ENCODE measurements around the gene USP34. TPM values are rescaled to one million over a fixed set of nuclear protein-coding genes. Genes with fewer than 3 reads are reported as not detected.
"Not testable (repeated sequence)": the region's sequence is repeated elsewhere in the genome, so short reads cannot be mapped to it uniquely, and the experiment has no call there.

The USP34 gene
- total RNA-seq, 1 donor from 2014 or later = 139 TPM

DNA sequence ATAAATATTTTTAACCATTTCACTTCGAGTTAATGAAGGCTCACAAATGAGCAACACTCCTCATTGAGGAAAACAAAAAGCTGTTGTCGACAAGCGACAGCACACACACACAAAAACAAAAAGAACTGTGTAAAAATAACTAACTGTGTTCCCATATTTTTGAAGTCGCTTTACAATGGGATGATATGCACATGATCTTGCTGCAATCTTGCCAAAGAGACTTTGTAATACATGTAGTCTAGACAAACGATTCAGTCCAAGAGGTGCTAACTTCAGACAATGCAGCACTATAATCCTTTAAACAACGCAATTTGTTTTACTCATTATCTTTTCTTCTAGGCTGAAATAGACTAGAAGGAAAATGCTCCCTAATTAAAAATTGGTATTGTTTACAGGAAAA, 7.2 kb upstream of the USP34 start:
- Mint-ChIP-seq H3K27me3 (no peaks in the 10 kb centered on the region), H3K4me1 (ENCODE audit: low read depth) (no peaks in the 10 kb centered on the region), H3K4me3 (ENCODE audit: low read depth) (no peak overlapping the region), H3K36me3 (ENCODE audit: insufficient read depth) (peaks cover 26% of the 10 kb centered on the region), H3K27ac (no peak overlapping the region), H3K9me3 (ENCODE audit: low read depth) (no peaks in the 10 kb centered on the region)
- TF ChIP-seq, protein P1, sequence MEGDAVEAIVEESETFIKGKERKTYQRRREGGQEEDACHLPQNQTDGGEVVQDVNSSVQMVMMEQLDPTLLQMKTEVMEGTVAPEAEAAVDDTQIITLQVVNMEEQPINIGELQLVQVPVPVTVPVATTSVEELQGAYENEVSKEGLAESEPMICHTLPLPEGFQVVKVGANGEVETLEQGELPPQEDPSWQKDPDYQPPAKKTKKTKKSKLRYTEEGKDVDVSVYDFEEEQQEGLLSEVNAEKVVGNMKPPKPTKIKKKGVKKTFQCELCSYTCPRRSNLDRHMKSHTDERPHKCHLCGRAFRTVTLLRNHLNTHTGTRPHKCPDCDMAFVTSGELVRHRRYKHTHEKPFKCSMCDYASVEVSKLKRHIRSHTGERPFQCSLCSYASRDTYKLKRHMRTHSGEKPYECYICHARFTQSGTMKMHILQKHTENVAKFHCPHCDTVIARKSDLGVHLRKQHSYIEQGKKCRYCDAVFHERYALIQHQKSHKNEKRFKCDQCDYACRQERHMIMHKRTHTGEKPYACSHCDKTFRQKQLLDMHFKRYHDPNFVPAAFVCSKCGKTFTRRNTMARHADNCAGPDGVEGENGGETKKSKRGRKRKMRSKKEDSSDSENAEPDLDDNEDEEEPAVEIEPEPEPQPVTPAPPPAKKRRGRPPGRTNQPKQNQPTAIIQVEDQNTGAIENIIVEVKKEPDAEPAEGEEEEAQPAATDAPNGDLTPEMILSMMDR (IDR thresholded peaks at IDR 0.05; ENCODE audit: unreplicated experiment) = no peak
- no peak for DNase-seq (ENCODE audit: low spot score, unreplicated experiment)

DNA sequence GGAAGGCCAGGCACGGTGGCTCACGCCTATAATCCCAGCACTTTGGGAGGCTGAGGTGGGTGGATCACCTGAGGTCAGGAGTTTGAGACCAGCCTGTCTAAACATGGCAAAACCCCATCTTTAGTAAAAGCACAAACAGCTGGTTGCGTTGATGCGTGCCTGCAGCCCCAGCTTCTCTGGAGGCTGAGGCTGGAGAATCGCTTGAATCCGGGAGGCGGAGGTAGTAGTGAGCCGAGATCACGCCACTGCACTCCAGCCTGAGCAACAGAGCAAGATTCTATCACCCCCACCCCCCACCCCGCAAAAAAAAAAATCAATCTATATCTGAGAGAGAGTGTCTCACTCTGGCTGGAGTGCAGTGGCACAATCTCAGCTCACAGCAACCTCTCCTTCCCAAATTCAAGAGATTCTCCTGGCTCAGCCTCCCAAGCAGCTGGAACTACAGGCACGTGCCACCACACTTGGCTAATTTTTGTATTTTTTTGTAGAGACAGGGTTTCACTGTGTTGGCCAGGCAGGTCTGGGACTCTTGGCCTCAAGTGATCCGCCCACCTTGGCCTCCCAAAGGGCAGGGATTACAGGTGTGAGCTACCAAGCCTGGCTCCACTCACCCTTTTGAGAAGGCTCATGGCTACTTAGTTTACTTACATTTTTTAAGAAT, 6.2 kb upstream of the USP34 start:
- not testable (repeated sequence) for H3K27me3 Mint-ChIP-seq; H3K4me3 Mint-ChIP-seq (ENCODE audit: low read depth); DNase-seq (ENCODE audit: low spot score, unreplicated experiment); H3K9me3 Mint-ChIP-seq (ENCODE audit: low read depth); H3K4me1 Mint-ChIP-seq (ENCODE audit: low read depth)
- H3K36me3 Mint-ChIP-seq (ENCODE audit: insufficient read depth) = peaks cover 21% of the 10 kb centered on the region
- peak overlapping the region; percentile 92 for H3K27ac Mint-ChIP-seq

DNA sequence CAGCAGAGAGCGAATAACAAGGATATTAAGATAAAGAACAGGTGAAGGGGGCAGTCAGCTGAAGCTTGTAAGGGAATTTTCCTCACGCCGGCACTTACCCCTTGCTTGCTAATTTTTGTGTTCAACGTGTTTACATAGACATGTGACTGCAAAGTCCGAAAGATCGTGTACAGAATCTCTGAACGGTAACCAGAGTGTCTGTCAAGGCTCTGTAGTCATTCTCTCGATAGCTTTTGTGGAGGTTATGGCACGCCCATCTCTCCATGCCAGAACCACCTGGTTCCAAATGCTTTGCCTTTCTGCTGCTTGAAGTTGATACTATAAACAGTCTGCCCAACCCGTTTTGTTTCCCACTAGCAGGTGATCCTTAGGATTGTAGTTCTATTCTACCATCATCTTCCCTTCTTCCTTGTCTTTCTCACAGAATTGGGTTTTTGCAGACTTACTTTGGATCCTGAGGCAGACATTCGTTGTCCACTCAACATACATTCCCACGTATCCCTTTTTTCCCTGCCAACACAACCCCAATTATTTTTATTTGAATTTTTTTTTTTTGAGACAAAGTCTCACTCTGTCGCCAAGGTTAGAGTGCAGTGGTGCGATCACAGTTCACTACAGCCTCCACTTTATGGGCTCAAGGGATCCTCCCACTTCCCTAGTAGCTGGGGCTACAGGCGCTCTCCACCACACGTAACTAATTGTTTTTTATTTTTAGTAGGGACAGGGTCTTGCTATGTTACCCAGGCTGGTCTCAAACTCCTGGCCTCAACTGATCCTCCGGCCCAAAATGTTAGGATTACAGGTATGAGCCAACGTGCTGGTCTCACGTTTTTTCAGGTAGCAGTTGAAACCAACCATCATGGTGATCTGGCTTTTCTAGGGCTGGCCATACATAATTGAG, 1.3 kb upstream of the USP34 start:
- H3K9me3 Mint-ChIP-seq (ENCODE audit: low read depth) = no peaks in the 10 kb centered on the region
- peak overlapping the region; percentile 95 for H3K4me3 Mint-ChIP-seq (ENCODE audit: low read depth)
- H3K27me3 Mint-ChIP-seq = no peaks in the 10 kb centered on the region
- TF ChIP-seq, protein P1 (IDR thresholded peaks at IDR 0.05; ENCODE audit: unreplicated experiment) = no peak
- DNase-seq (ENCODE audit: low spot score, unreplicated experiment) = no peak
- peaks cover 16% of the 10 kb centered on the region for H3K4me1 Mint-ChIP-seq (ENCODE audit: low read depth)
- H3K27ac Mint-ChIP-seq = peak overlapping the region; percentile 95
- H3K36me3 Mint-ChIP-seq (ENCODE audit: insufficient read depth) = peaks cover 5% of the 10 kb centered on the region

DNA sequence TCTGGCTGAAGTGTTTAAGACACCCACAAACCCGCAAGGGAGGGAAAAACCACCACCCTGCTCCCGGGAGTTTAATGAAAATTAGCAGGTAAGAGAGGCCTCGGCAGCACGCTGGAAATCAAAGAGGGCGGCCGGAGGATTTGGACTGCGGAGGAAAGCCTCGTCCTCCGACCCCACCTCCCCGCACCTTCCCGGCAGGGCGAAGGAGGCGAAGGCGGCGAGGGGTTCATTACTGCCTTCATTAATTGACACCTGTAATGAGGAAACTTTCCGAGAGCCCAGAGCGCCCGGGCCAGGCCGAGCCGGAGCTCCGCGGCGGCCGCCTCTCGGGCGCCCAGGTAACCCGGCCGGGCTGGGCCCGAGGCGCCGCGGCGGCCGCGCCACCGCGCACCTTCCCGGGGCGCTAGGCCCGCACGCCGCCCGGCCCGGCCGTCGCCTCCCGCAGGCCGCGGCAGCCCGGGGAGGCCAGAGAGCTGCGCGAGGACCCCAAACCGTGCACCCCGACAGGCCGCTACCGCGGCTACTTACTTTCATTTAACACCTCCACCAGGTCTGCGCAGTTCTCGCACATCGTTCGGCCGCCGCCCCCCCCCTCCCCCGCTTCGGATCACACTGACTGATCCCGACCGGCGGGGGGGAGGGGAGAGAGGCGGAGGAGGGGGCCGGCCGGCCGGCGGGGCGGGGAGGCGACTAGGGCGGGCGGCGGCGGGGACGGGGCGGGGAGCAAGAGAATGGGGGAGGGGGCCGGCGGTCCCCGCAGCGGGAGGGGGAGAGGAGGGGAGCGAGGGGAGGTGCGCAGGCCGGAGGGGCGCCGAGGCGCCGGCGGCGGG, 550 bp downstream of the USP34 start:
- Mint-ChIP-seq H3K4me3 (ENCODE audit: low read depth) (peak overlapping the region; percentile 94), H3K36me3 (ENCODE audit: insufficient read depth) (peaks cover 3% of the 10 kb centered on the region), H3K4me1 (ENCODE audit: low read depth) (peaks cover 16% of the 10 kb centered on the region), H3K27me3 (no peaks in the 10 kb centered on the region), H3K27ac (peak overlapping the region; percentile 99), H3K9me3 (ENCODE audit: low read depth) (no peaks in the 10 kb centered on the region)
- DNase-seq (ENCODE audit: low spot score, unreplicated experiment) = peak; percentile 86
- TF ChIP-seq, protein P1 (IDR thresholded peaks at IDR 0.05; ENCODE audit: unreplicated experiment) = no peak

DNA sequence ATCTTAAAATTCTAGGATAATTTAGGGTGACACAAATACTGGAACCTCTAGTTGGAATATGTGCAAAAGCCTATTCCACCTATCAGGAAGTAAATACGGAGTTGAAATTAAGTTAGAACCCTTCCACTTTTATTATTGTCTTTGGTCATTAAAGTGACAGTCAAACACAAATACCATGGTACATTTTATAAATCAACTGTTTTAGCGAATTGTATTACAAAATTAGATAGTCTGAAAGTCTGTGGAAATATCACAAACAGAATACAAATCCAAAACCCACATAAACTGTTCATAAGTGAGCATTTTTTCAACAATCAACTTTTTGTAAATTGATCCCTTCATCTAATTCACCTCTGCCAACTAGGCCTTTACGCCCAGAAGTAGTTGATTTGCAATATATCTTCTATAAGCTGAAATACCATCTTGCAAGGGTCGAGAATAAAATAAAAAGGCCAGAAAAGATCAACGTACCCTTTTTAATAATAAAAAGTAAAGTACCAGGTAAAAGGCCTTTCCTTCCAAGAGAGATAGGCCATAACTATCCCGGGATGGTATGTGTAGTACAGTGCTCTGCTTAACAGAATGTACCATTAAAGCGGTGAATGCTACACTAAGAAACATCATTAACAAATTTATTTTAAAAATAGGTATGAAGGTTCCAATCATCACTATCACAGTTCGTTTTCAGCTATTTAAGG, 1.3 kb downstream of the USP34 start:
- peaks cover 3% of the 10 kb centered on the region for H3K36me3 Mint-ChIP-seq (ENCODE audit: insufficient read depth)

DNA sequence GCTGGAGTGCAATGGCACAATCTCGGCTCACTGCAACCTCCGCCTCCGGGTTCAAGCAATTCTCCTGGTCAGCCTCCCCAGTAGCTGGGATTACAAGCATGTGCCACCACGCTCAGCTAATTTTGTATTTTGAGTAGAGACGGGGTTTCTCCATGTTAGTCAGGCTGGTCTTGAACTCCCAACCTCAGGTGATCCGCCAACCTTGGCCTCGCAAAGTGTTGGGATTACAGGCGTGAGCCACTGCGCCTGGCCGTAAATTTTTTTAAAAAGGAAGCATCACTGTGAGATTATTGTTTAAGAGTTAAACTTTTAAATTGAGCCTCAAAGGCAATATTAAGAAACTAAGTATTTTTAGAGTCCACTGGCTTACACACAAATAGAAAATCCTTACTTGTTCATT, 2.7 kb downstream of the USP34 start:
- not testable (repeated sequence) for H3K36me3 Mint-ChIP-seq (ENCODE audit: insufficient read depth); H3K27me3 Mint-ChIP-seq; H3K4me3 Mint-ChIP-seq (ENCODE audit: low read depth); H3K9me3 Mint-ChIP-seq (ENCODE audit: low read depth); DNase-seq (ENCODE audit: low spot score, unreplicated experiment)
- Mint-ChIP-seq H3K27ac (peak overlapping the region; percentile 33), H3K4me1 (ENCODE audit: low read depth) (peaks cover 26% of the 10 kb centered on the region)

More for the DNA sequence above, 1.3 kb downstream of the USP34 start:
- Mint-ChIP-seq H3K4me1 (ENCODE audit: low read depth) (peaks cover 19% of the 10 kb centered on the region), H3K27ac (peak overlapping the region; percentile 99), H3K27me3 (no peaks in the 10 kb centered on the region), H3K9me3 (ENCODE audit: low read depth) (no peaks in the 10 kb centered on the region), H3K4me3 (ENCODE audit: low read depth) (peak overlapping the region; percentile 94)
- DNase-seq (ENCODE audit: low spot score, unreplicated experiment) = no peak
- TF ChIP-seq, protein P1 (IDR thresholded peaks at IDR 0.05; ENCODE audit: unreplicated experiment) = no peak
